GM21390 (cell line): Measurements from ENCODE around the gene MYO15B.
"Not testable (repeated sequence)": the region's sequence is repeated elsewhere in the genome, so short reads cannot be mapped to it uniquely, and the experiment has no call there.

Experiments
- ATAC-seq: cut with Tn5 transposase; IDR thresholded peaks from one replicate; pipeline ENCODE4 v1.9.1; 2021; ENCODE audit not compliant: unreplicated experiment

The MYO15B gene

DNA sequence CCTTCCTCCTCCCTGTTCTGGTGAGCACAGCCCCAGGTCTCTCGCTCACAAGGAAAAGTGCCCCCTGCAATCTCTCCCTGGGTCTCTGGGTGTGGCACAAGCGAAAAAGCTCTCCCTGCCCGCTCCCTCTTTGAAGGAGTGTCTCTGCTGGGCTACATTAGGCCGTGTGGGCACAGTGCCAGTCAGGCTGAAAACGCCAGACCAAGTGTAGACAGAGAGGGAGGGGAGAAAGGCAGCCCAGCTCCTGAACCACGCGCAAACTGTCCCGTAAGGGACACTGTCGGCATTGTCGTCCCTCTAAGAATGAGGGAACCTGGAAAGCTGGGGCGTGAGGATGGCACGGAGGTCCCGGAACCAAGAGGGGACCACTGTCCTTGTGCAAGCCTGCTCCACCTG, 49.5 kb downstream of the MYO15B start:
- ATAC-seq = no peak

DNA sequence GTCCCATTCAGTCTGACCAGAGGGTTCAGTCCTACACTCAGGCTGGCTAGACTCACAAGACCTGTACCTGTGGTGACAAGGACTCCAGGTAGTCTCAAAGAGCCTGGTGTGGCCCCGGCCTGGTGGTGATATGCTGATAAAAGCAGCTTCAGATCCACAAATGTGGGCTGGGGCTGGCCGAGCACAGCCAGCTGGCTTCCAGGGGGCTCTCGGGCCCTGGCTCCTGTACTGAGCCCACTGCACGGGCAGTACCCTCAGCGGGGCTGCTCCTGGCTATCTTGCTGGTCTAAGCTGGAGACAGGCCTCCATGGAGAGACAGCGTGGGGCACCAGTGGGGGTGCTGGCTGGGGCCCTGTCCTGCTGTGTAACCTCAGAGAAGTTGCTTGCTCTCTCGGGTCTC, 50.0 kb downstream of the MYO15B start:
- no peak for ATAC-seq

DNA sequence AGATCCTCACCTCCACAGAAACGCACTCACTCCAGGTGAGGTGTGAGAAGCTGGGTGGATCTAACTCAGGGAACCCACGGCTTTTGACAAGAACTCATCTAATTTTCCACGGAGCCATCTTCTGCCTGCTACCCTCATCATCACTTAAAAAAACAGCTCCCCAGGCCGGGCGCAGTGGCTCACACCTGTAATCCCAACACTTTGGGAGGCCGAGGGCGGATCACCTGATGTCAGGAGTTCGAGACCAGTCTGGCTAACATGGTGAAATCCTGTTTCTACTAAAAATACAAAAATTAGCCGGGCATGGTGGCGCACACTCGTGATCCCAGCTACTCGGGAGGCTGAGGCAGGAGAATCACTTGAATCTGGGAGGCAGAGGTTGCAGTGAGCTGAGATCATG, 50.4 kb downstream of the MYO15B start:
- ATAC-seq = not testable (repeated sequence)

DNA sequence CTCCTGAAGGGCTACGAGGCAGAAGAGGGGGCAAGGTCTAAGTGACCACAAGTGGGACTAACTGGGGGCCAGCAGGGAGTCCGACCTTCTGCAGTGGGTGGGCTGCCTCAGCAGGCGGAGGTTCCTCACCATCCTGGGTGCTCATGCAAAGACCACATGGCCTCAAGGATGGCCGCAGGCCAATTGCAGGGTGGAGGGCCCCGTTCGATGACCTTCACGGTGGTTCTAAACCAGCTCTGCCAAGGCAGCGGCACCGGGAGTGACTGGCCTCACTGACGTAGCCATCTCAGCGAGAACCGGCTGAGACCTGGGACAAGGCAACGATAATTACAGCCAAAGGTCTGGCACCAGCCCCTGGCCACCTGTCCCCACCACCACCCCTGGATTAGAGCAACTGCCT, 51.3 kb downstream of the MYO15B start:
- no peak for ATAC-seq

DNA sequence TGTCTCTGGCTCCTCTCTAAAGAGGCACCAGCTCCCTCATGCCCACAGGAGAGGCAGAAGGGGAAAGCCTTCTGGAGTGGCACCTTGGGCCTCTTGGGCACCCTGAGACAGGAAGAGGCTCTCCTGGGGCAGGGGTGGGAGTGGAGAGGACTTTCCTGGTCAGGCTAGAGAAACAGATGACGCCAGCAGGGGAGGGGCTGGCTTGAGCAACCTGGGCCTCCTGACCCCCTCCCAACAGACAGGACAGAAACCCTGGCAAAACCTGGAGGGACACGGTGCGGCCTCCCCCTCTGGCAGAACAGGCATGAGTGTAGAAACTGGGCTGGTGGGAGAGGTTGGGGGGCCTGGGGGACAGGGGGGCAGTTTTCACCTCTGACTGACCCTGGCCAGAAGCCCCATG, 51.7 kb downstream of the MYO15B start:
- no peak for ATAC-seq

DNA sequence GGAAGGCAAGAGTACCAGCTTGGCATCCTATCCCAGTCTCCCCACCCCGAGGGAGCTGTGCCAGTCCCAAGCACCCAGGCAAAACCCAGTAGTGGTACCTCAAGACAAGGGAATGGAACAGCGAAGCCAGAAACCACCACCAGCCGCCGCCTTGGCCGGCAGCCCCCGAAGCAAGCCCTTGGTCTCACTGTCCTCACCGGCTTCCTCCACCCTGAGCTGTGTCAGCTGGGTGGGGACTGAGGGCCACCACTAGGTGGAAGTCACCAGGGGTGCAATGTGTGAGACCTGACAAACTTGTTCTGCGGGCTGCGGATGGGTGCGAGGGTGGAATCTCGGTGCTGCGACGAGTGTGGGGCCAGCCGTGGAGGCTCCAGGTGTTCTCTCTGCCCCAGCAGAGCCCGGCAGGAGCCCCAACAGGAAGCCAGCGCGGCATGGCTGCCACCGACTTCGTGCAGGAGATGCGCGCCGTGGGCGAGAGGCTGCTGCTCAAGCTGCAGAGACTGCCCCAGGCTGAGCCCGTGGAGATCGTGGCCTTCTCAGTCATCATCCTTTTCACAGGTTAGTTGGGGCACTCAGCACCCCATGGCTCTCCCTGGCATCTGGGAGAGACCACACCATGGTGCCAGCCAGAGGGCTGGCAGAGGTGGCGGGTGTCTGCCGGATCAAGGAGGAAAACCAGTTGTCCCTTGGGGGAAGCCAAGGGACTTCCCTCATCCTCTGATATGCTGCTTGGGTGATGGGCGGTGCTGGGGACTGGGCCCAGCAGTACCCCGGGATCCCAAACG, 52.4 kb downstream of the MYO15B start:
- no peak for ATAC-seq

DNA sequence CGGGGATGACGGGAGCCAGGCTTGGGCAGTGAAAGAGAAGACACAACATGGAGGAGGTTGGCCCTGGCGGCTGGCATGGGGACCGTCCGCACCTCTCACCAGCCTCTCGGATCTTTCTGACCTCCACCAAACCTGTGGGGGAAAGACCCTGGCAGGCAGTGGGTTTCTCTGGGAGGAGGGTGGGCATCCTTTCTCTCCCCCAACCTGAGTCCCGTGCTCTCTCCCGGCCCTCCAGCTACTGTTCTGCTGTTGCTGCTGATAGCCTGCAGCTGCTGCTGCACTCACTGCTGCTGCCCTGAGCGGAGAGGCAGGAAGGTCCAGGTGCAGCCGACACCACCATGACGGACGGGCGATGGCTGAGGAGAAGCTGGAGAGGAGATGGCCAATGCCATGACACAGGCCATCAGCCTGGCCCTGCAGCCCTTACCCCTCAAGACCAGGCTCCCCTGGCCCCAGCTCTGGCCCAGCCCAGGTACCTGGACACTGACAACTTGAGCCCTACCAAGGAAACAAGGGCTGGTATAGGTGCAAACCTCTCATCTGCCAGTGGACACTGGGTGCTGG, 53.0 kb downstream of the MYO15B start:
- no peak for ATAC-seq

DNA sequence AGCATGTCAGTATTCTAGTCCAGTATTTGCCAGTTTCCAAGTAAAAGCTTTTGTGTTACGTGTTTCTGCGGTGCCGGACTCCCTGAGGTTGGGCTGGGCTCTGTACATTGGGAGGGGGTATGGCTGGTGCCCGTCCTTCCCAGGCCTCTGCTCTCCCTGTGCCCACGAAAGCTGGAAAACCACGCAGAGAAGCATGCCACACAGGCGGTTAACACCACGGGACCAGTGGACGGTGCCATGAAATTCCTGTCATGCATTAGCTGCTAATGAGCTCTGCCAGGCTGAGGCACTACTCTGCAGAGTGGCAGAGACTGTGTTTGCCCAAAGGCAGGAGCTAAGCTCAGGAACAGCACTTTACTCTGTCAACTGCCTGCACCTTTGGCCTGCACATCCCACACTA, 53.7 kb downstream of the MYO15B start:
- ATAC-seq = no peak

DNA sequence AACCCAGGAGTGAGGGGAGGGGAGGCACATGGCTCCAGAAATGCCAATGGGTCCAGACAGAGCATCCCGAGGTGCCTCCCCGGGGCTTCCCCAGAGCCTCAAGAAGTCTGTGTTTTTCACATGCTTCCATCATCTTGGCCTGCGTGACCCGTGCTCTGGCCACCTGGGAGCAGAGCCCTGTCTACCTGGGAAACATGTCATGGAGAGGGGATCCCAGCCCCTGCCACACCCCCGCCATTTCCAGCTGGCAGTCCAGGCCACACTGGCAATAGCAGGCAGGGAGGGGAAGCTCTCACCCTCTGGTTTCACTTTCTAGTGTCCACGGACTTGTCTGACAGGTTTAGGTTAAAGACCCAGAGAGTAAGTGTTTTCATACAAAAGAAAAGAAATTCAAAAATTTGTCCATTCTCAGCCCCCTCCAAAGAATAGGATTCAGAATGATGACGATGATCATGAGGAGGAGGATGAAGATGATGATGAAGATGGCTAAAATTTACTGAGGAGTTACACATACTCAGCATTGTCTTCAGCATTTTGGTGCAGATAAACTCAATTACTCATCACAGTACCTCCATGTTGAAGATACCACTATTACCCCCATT, 54.7 kb downstream of the MYO15B start:
- ATAC-seq = no peak

DNA sequence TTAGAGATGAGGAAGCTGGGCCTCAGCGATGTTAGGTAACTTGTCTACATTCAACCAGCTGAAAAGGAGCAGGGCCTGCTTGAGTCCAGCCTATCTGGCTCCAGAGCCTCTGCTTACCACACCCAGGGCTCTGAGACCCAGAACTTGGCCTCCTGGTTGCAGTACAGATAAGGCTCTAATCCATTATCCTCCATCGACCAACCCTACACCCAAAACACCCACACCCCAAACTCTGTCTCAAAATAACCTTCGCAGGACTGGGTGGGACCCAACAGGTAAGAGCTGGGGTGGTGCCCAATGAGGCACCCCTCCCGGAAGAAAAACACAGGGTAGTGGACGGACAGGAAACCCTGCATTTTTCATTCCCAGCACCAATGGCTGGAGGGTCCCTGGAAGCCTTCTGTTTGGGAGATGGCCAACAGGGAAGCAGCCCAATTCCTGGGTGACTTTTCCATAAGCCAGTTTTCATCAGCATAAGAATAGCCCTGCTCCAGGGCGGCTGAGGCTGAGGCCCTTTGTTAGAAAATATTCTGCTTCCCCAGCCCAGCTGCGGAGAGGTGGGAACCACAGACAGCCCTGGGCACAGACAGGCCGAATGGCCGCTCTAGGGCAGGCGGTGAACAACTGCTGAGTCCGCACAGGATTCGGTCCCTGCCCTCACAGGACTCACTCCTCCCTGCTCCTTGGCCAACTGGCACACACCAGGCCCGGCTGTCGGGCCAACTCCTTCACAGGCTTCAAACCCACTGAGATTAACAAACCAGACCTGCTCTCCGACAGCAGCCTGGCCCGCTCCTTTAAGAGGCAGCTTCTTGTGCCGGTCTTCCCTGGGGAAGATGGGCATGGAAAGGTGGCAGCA, 55.4 kb downstream of the MYO15B start:
- ATAC-seq = no peak

DNA sequence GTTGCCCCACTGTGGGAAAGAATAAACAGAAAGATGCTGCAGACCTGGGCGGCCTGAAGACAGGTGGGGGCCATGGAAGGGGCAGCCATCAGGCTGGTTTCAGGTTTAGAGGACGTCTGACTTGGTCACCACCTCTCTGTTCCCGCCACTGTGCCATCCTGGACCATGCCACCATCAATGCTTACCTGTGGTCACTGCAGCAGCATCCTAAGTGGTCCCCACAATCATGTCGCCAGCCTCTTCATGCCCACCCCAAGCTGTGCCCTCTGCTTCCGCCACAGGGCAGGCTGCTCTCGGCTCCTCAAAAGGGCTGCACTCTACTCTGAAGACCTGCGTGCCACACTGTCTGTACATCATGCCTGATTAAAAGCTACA, 56.0 kb downstream of the MYO15B start:
- no peak for ATAC-seq

DNA sequence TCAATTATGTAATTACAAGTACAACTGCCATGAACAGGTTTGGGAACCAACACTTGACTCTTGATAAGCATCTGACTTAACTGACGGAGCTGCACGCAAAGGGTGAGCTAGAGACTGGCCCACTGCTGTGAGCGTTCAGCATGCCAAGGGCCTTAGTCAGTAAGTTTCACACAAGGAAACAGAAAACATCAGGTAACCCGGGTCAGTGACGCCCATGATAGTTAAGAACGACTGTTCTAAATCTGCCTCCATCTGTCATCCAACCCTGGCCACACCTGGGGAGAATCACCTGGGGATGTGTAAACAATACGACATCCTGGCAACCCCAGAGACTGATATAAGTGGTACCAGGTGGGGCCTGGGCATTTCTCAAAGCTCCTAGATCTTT, 57.9 kb downstream of the MYO15B start:
- ATAC-seq = no peak

DNA sequence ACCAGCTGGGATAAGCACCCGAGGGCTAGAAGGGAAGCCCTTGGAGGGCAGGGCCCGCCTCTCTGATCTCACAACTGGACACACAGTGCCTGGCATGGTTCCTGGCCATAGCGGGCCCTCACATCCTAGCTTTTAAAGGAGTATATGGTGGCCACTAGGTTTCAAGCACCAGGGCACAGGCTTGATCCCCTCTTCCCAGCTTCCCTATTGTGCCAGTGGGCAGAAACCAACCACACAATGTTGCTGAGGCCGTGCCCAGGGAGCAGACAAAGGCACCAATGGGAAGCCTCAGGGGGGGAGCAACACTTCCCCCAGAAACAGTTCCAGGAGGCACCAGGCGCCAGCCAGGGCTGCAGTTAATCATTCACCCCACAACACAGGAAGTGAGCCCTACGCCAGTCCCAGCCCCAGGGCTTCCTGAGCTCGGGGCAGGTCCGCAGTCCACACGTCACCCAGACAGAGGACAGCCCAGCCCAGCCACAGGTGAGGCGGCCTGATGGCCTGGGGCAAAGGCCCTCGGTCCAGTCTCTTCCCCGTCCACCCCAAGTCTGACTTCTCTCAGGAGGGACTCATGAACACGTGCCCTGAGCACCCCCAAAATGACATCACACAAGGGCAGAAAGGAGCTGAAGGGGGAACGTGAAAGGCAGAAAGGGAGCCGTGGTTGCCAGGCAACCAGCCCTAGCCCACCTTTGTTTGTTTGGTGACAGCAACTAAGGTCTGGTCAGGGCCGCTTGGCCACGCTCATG, 58.5 kb downstream of the MYO15B start:
- peak; percentile 90 for ATAC-seq

DNA sequence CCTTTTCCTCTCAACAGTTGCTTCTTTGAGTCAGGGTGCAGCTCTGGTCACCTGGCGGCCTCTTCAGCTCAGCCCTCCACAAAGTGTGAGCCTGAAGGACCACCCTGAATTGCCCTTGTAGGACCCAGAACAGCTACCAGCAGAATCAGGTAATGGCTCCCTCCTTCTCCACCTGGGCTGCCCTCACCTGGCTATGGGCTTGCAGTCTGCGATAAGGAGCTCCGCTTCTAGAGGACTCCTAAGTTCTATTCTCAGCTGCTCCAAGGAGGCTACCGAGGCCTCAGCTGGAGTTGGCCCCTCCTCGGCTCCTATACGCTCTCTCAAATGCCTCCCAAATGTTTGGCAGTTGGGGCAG, 59.0 kb downstream of the MYO15B start:
- no peak for ATAC-seq

DNA sequence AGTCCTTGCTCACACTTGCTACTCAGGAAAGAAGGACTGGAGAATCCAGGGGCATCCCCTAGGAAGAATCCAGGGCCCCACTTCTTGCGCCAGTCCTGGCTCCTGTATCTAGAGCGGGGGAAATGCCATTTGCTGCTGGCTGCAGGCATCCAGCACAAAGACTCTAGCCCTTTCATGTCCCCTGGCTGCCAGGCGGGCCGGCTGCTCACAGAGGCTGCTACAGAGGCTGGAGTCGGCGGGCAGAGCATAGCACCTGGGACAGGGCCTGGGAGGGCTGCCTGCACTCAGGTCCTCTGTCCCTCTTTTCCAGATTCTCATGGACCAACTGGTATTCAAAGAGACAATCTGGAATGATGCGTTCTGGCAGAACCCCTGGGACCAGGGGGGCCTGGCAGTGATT, 59.5 kb downstream of the MYO15B start:
- ATAC-seq = no peak

DNA sequence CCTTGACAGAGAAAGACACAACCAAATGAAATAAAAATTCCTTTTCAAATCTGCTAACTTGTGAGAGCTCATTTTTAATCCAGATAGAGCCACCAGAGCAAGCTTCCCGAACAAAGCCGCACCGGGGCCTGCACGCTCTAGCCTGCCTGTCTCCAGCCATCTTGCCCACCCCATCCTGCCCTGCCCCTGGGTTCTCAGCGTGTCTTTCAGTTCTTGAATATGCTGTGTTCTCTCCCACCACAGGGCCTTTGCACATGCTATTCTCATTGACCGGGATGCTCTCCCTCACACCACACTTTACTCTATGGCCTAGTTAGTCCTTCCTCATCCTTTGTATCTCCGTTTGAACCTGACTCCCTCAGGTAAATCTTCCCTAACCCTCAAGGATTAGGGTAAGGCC, 60.3 kb downstream of the MYO15B start:
- no peak for ATAC-seq

DNA sequence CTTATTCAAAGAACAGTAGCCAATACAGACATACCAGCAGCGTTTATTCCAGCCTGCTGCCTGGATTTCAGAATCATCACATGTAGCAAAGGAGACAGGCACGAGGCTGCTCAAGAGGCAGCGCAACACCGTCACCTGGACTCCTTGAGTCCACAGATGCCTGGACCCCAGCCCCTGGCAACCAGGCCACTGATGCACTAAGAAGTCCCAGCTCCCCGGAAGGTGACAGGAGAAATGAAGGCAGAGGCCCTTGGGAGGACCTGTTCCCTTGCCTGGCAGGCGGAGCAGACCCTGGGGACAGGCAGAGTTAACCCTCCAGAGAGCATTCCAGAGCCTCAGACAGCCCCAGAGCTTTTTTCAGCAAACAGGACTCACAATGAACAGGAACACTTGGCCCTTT, 62.1 kb downstream of the MYO15B start:
- no peak for ATAC-seq

DNA sequence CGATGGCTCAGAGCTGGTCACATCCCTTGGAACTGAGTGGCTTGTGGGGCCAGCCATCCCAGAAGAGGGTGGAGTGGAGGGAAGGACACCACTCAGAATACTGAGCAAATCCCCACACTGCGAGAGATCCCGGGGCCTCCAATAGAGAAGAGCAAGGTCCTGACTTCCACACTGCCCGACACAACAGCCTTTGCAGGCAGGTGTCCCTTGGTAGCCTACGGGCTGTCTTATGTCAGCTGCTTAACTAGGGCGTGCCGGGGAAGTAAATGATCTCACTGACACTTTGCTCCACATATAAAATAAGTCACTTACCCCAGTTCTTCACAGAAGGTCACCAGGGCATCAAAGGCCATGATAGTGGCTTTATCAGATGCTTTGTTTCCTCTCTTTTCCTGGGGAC, 63.3 kb downstream of the MYO15B start:
- no peak for ATAC-seq

DNA sequence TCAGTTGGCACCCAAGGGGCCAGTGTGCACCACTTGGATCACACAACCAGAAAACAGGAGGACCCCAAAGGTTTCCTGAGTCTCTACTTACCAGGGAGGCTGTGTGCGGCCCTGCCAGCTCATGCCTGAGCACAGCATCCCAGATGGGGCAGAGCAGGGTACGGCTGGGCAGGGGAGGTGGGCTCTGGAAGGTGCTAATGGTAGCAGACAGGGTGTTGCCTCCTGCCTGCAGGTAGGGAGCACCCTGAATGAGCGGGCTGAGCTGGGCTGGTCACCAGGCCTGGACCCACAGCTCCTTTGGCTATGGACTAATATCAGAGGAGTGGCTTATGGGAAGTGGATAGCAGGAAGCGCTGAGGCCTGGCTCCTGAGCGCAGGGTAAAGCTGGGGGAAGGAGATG, 64.7 kb downstream of the MYO15B start:
- ATAC-seq = no peak

DNA sequence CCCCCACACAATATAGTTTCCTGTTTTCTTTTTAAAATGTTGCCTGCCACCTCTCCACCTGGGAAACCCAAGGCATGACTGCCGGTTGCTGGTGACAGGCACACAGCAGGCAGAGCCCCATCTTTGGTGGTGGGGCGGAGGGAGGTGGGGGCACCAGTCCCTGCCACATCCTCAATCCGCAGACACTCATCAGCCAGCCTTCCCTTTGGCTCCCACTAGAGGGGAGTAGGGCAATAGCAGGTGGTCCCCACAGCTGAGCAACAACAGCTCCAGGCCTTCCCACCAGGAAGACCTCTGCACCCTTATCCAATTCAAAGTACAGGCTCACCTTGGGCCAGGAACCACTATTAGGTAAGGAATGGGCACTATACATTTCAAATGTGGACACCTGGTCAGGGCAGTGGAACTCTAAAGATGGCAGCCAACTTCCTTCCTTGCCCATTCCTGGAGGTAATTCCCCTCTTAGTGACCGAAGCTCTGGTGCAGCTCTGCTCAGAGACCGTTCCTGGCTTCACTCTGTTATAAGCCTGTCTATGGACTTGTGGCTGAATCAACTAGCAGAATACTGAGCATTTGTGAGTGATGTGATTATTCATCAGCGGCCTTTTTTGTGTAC, 65.4 kb downstream of the MYO15B start:
- no peak for ATAC-seq

DNA sequence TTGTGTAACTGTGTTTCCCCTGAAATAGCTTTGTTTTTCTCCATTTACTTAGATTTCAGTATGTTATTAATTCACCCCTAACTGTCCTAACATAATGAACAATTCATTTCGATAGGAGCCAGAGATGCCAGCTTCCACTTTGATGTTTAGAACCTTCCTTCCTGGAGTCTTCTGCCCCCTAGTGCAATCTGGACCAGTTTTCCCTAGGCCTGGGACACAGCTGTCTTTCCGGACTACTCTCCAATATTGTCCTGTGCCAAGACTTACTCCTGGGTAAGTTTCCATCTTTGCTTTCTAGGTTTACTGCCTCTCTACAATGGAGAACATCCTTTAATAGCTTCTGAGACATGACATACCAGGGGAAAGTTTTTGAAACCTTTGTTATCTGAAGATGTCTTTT, 66.6 kb downstream of the MYO15B start:
- no peak for ATAC-seq
